Natural killer cell (primary cell): ENCODE data around the gene CDC45. TPM values are rescaled to one million over a fixed set of nuclear protein-coding genes. Genes with fewer than 3 reads are reported as not detected.

ENCODE experiments used
- ATAC-seq, 3 donors: fragments of 150-1000 bp in 2 of 3; fragments of 200-7000 bp in 1 of 3; cut with Tn5 transposase; 1 replicate in 1 of 3; 2 replicates in 2 of 3; pipeline ENCODE4 v1.10.0; 2021; ENCODE audit warnings: mild to moderate bottlenecking in 2 of 3, moderate library complexity in 2 of 3
- DNase-seq, 2 donors: peaks; one replicate each; pipeline versions ENCODE4 v3.0.0 to v3.0.0-alpha.2; 2013 to 2021; ENCODE audit warnings: mixed read lengths in 1 of 2
- H3K27ac ChIP-seq: one replicate; pipeline ENCODE4 v1.5.1; 2013; ENCODE audit warnings: mild to moderate bottlenecking, low read length
- H3K27me3 ChIP-seq: one replicate; pipeline ENCODE4 v1.6.1; 2013; ENCODE audit warnings: low read length; ENCODE audit not compliant: control insufficient read depth, insufficient read depth
- H3K36me3 ChIP-seq: one replicate; pipeline ENCODE4 v1.6.1; 2013; ENCODE audit warnings: low read length; ENCODE audit not compliant: control insufficient read depth, insufficient read depth
- H3K4me1 ChIP-seq: one replicate; pipeline ENCODE4 v1.6.1; 2013; ENCODE audit warnings: low read length; ENCODE audit not compliant: control insufficient read depth, insufficient read depth
- H3K4me3 ChIP-seq: one replicate; pipeline ENCODE4 v1.5.1; 2013; ENCODE audit warnings: low read length
- H3K9me3 ChIP-seq: one replicate; pipeline ENCODE4 v1.6.1; 2013; ENCODE audit warnings: low read length; ENCODE audit not compliant: control insufficient read depth, insufficient read depth
- H3K27ac Mint-ChIP-seq, 2 donors: one replicate each; pipeline ENCODE4 v1.8.0; 2022; ENCODE audit warnings: mild to moderate bottlenecking in 2 of 2, mixed read lengths in 2 of 2, moderate library complexity in 1 of 2
- H3K27me3 Mint-ChIP-seq, 2 donors: one replicate each; pipeline ENCODE4 v1.8.0; 2022; ENCODE audit warnings: low read depth in 2 of 2, mixed read lengths in 2 of 2
- H3K36me3 Mint-ChIP-seq: one replicate; pipeline ENCODE4 v1.8.0; 2022; ENCODE audit warnings: mixed read lengths
- H3K4me1 Mint-ChIP-seq, 2 donors: one replicate each; pipeline ENCODE4 v1.8.0; 2022; ENCODE audit warnings: mixed read lengths in 2 of 2
- H3K4me3 Mint-ChIP-seq: one replicate; pipeline ENCODE4 v1.8.0; 2022; ENCODE audit warnings: mild to moderate bottlenecking, moderate library complexity, mixed read lengths
- H3K9me3 Mint-ChIP-seq, 2 donors: one replicate each; pipeline ENCODE4 v1.8.0; 2022; ENCODE audit warnings: mixed read lengths in 2 of 2
- CTCF ChIP-seq: fragments of 200-600 bp; IDR thresholded peaks from one replicate; pipeline ENCODE4 v1.8.0; 2022; ENCODE audit warnings: antibody characterized with exemption
- whole genome bisulfite sequencing: methylation state at CpG from one replicate; pipeline ENCODE4 v1.1.7; 2013; ENCODE audit warnings: missing lambda C conversion rate; ENCODE audit not compliant: insufficient coverage; 5-methylcytosine and 5-hydroxymethylcytosine counted together
- intact Hi-C: fragments of 100-400 bp; cut with micrococcal nuclease; formaldehyde crosslinking; loops from one replicate; pipeline ENCODE4 v1.14.2; 2022
- total RNA-seq, 4 donors: library from RNA; stranded (reverse); fragments of 120-200 nt in 1 of 4; gene quantifications; one replicate each; pipeline versions ENCODE4 v1.2.3 to v1.2.4, GENCODE V29; 2013 to 2022

Gene CDC45
- total RNA-seq, 3 donors from 2014 or later (not counting 1 experiment from before 2014, with no cell fraction given) = 1.6 to 4.8 (median 3.3) TPM

GRCh38 chr22:19494001-19494560 lies 14.4 kb downstream of the CDC45 start:
- Histone ChIP-seq H3K27me3 (no peaks in the 10 kb centered on the region), H3K27ac (no peak overlapping the region), H3K4me1 (no peaks in the 10 kb centered on the region), H3K9me3 (no peaks in the 10 kb centered on the region), H3K36me3 (no peaks in the 10 kb centered on the region), H3K4me3 (no peak overlapping the region)
- no peak for ATAC-seq
- H3K27ac Mint-ChIP-seq = no peak overlapping the region
- no peak overlapping the region for H3K4me3 Mint-ChIP-seq
- WGBS = 97% methylated on average over 8 of the region's 8 CpGs
- H3K36me3 Mint-ChIP-seq = no peaks in the 10 kb centered on the region
- H3K27me3 Mint-ChIP-seq = no peaks in the 10 kb centered on the region
- H3K4me1 Mint-ChIP-seq = no peaks in the 10 kb centered on the region
- no peak for TF ChIP-seq CTCF
- no peak for DNase-seq
- no peaks in the 10 kb centered on the region for H3K9me3 Mint-ChIP-seq
- intact Hi-C loops = no loop called here

- intact Hi-C loops = no loop called here
- H3K4me3 Mint-ChIP-seq = no peak overlapping the region
Observed at GRCh38 chr22:19494676-19495173, 15.0 kb downstream of the CDC45 start.

GRCh38 chr22:19495562-19496323 lies 16.0 kb downstream of the CDC45 start:
- Mint-ChIP-seq H3K4me1 (no peaks in the 10 kb centered on the region), H3K27me3 (no peaks in the 10 kb centered on the region), H3K4me3 (no peak overlapping the region), H3K36me3 (no peaks in the 10 kb centered on the region), H3K27ac (no peak overlapping the region), H3K9me3 (no peaks in the 10 kb centered on the region)
- no peak for TF ChIP-seq CTCF
- Histone ChIP-seq H3K9me3 (no peaks in the 10 kb centered on the region), H3K4me1 (no peaks in the 10 kb centered on the region), H3K36me3 (no peaks in the 10 kb centered on the region), H3K27ac (no peak overlapping the region), H3K4me3 (no peak overlapping the region), H3K27me3 (no peaks in the 10 kb centered on the region)
- WGBS = 74% methylated on average over 5 of the region's 5 CpGs
- ATAC-seq (no peak), DNase-seq (peak in 1 of 2 donors; percentile 65)
- intact Hi-C loops = loop anchor here (1.0 kb wide), 1 partner anchor 135 kb away; no protein-coding TSS in a partner anchor

More at GRCh38 chr22:19494676-19495173, 15.0 kb downstream of the CDC45 start:
- no peaks in the 10 kb centered on the region for H3K9me3 Mint-ChIP-seq
- H3K36me3 Mint-ChIP-seq = no peaks in the 10 kb centered on the region
- Histone ChIP-seq H3K4me3 (no peak overlapping the region), H3K9me3 (no peaks in the 10 kb centered on the region), H3K4me1 (no peaks in the 10 kb centered on the region), H3K27ac (no peak overlapping the region), H3K36me3 (no peaks in the 10 kb centered on the region), H3K27me3 (no peaks in the 10 kb centered on the region)
- DNase-seq (no peak), ATAC-seq (no peak)
- H3K27ac Mint-ChIP-seq = no peak overlapping the region
- 98% methylated on average over 5 of the region's 6 CpGs for whole genome bisulfite sequencing
- TF ChIP-seq CTCF = no peak
- no peaks in the 10 kb centered on the region for H3K4me1 Mint-ChIP-seq
- no peaks in the 10 kb centered on the region for H3K27me3 Mint-ChIP-seq
